ENCODE results near the gene CHST4.

DNA sequence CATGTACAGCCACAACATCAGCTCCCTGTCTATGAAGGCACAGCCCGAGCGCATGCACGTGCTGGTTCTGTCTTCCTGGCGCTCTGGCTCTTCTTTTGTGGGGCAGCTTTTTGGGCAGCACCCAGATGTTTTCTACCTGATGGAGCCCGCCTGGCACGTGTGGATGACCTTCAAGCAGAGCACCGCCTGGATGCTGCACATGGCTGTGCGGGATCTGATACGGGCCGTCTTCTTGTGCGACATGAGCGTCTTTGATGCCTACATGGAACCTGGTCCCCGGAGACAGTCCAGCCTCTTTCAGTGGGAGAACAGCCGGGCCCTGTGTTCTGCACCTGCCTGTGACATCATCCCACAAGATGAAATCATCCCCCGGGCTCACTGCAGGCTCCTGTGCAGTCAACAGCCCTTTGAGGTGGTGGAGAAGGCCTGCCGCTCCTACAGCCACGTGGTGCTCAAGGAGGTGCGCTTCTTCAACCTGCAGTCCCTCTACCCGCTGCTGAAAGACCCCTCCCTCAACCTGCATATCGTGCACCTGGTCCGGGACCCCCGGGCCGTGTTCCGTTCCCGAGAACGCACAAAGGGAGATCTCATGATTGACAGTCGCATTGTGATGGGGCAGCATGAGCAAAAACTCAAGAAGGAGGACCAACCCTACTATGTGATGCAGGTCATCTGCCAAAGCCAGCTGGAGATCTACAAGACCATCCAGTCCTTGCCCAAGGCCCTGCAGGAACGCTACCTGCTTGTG, 10.7 kb downstream of the CHST4 start:
- TF ChIP-seq, protein P1, sequence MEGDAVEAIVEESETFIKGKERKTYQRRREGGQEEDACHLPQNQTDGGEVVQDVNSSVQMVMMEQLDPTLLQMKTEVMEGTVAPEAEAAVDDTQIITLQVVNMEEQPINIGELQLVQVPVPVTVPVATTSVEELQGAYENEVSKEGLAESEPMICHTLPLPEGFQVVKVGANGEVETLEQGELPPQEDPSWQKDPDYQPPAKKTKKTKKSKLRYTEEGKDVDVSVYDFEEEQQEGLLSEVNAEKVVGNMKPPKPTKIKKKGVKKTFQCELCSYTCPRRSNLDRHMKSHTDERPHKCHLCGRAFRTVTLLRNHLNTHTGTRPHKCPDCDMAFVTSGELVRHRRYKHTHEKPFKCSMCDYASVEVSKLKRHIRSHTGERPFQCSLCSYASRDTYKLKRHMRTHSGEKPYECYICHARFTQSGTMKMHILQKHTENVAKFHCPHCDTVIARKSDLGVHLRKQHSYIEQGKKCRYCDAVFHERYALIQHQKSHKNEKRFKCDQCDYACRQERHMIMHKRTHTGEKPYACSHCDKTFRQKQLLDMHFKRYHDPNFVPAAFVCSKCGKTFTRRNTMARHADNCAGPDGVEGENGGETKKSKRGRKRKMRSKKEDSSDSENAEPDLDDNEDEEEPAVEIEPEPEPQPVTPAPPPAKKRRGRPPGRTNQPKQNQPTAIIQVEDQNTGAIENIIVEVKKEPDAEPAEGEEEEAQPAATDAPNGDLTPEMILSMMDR (IDR thresholded peaks at IDR 0.05), result no peak
- no peak for TF ChIP-seq POLR2AphosphoS5 (IDR thresholded peaks at IDR 0.05)

Measured in prostate gland (tissue), 2 donors.